ENCODE measurements around the gene CTSF. TPM values are rescaled to one million over a fixed set of nuclear protein-coding genes. Genes with fewer than 3 reads are reported as not detected.

The CTSF gene
- total RNA-seq, 1 donor from 2014 or later, result not detected

Other genes with a start within 250 kb of the CTSF start
- 21.0 and 23.6 TPM in 2 replicates for gene RIN1, start 232.2 kb downstream of the CTSF start, total RNA-seq
- 32.3 and 33.4 TPM in 2 replicates for gene BRMS1, start 223.5 kb downstream of the CTSF start, total RNA-seq
- gene B4GAT1, start 221.0 kb downstream of the CTSF start, total RNA-seq, result 31.0 and 32.7 TPM in 2 replicates
- gene SLC29A2, start 196.8 kb downstream of the CTSF start, total RNA-seq, result 2.0 and 3.6 TPM in 2 replicates
- 0.11 and 0.18 TPM in 2 replicates for gene NPAS4, start 147.6 kb downstream of the CTSF start, total RNA-seq
- gene MRPL11, start 129.8 kb downstream of the CTSF start, total RNA-seq, result 42.1 and 45.4 TPM in 2 replicates
- 11.9 and 13.6 TPM in 2 replicates for gene PELI3, start 101.7 kb downstream of the CTSF start, total RNA-seq
- gene DPP3, start 88.2 kb downstream of the CTSF start, total RNA-seq, result 32.9 and 41.0 TPM in 2 replicates
- 44.1 and 51.1 TPM in 2 replicates for gene BBS1, start 58.0 kb downstream of the CTSF start, total RNA-seq
- 15.7 and 16.6 TPM in 2 replicates for gene ZDHHC24, start 22.6 kb downstream of the CTSF start, total RNA-seq
- gene ACTN3, start 21.7 kb downstream of the CTSF start, total RNA-seq, result 0.11 TPM in 1 of 2 replicates, not detected in the other
- 0.19 and 0.39 TPM in 2 replicates for gene CCDC87, start 24.5 kb upstream of the CTSF start, total RNA-seq
- gene CCS, start 24.6 kb upstream of the CTSF start, total RNA-seq, result 42.1 and 46.8 TPM in 2 replicates
- gene RBM14, start 48.0 kb upstream of the CTSF start, total RNA-seq, result 59.2 and 62.6 TPM in 2 replicates
- 158 and 167 TPM in 2 replicates for gene RBM4, start 70.1 kb upstream of the CTSF start, total RNA-seq
- 31.2 and 31.4 TPM in 2 replicates for gene RBM4B, start 109.3 kb upstream of the CTSF start, total RNA-seq
- gene SPTBN2, start 160.6 kb upstream of the CTSF start, total RNA-seq, result 12.6 and 12.9 TPM in 2 replicates

Data from osteocyte (in vitro differentiated cells).